Ovary (tissue), 9 donors: Measurements from ENCODE around the gene TRIM36. TPM values are rescaled to one million over a fixed set of nuclear protein-coding genes. Genes with fewer than 3 reads are reported as not detected.

Experiments used
- DNase-seq, 5 donors: peaks; one replicate each; pipeline ENCODE4 v3.0.0-alpha.2; 2019 to 2020
- H3K27ac ChIP-seq, 2 donors: fragments of 200-600 bp; one replicate each; pipeline versions ENCODE4 v1.5.1 to v1.8.0; 2019 to 2022
- H3K27me3 ChIP-seq: fragments of 200-600 bp; one replicate; pipeline ENCODE4 v1.8.0; 2022
- H3K36me3 ChIP-seq: fragments of 200-600 bp; sonication (generic); one replicate; pipeline ENCODE4 v1.5.1; 2019
- H3K4me1 ChIP-seq: one replicate; pipeline ENCODE4 v1.8.1; 2013; ENCODE audit warnings: mild to moderate bottlenecking, moderate library complexity; ENCODE audit not compliant: insufficient read depth
- H3K4me3 ChIP-seq: fragments of 200-600 bp; sonication (generic); one replicate; pipeline ENCODE4 v1.5.1; 2017
- H3K9me3 ChIP-seq, 2 donors: fragments of 200-600 bp in 1 of 2; sonication (generic) in 1 of 2; one replicate each; pipeline versions ENCODE4 v1.5.1 to v1.8.1; 2013 to 2019; ENCODE audit warnings: mild to moderate bottlenecking in 1 of 2, moderate library complexity in 1 of 2
- EP300 ChIP-seq: sonication (generic); formaldehyde crosslinking; IDR thresholded peaks from one replicate; pipeline ENCODE4 v1.6.1; 2017; ENCODE audit warnings: antibody characterized with exemption
- POLR2A ChIP-seq: fragments of 450-650 bp; IDR thresholded peaks from one replicate; pipeline ENCODE4 v1.6.1; 2017; ENCODE audit warnings: antibody characterized with exemption, mild to moderate bottlenecking, moderate library complexity
- WGBS, 3 donors: extraction: QIAGEN DNeasy Blood & Tissue Kit in 1 of 3; methylation state at CpG; one replicate each; pipeline versions ENCODE4 v1.1.5 to v1.1.7; 2013 to 2017; 5-methylcytosine and 5-hydroxymethylcytosine counted together
- intact Hi-C, 4 donors: fragments of 100-400 bp; cut with DNase I; formaldehyde crosslinking; loops; one replicate each; pipeline versions ENCODE4 v1.11.0 to v1.15.1; 2022 to 2023
- polyA plus RNA-seq, 2 donors: library from polyadenylated mRNA; stranded (reverse); fragments of 200-250 nt in 1 of 2; fragments of 350-450 nt in 1 of 2; fragmentation: Illumina TruSeq in 1 of 2; extraction: RNeasy Lipid Tissue Mini Kit (QIAGEN cat#74804) in 1 of 2; gene quantifications; one replicate each; pipeline ENCODE4 v1.2.3, GENCODE V29; 2013 to 2014
- total RNA-seq, 7 donors: library from RNA; depleted of rRNA in 2 of 7; stranded (reverse); fragments of >200 nt in 2 of 7; fragmentation: NEBNext Ultra II Directional in 3 of 7; extraction: Animal tissue kit (Norgen Biotek cat#: 25700) in 3 of 7; gene quantifications; one replicate each; pipeline versions ENCODE4 v1.1.0 to v1.2.4, GENCODE V29; 2016 to 2023
- TF ChIP-seq, protein P1 (sequence below), 3 donors: fragments of 450-650 bp in 2 of 3; fragments of 200-600 bp in 1 of 3; IDR thresholded peaks; one replicate each; pipeline versions ENCODE4 v1.5.1 to v1.8.0; 2016 to 2022; ENCODE audit warnings: antibody characterized with exemption in 3 of 3, mild to moderate bottlenecking in 1 of 3
- donor health status: DM: no; HTN: no; CAD: no; lungs with moderate emphysema.
- donor health status: DM: no; HTN: no; CAD: no.
- donor health status: Bipolar disorder and iron deficiency.
- donor health status: DM: yes; HTN: yes; CAD: no.
- donor health status: DM: no; HTN: no; CAD: no.
- donor health status: DM: yes; HTN: yes; CAD: no.

TRIM36 gene
- total and polyA plus RNA-seq, 9 donors: 1.5 to 10.3 (median 3.3) TPM

DNA sequence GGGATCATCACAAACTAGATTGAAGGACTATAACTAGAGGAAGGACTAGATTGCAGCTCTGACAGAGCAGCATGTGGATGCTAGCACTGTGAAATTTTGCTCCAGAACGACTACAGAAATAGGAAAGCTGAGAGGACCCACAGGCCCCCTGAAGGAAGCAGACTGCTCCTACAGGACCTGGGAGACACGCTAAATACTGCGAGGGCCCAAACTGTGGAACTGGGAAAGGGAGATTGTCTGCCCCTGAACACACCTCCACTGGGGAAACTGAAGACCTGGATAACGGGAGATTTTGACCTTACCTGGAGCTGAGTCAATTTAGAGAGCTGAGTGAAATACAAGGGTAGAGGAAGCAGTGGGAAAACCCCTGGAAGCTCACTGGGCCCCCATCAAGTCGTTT is 19.2 kb downstream of the TRIM36 start:
- H3K36me3 ChIP-seq: no peaks in the 10 kb centered on the region
- H3K9me3 ChIP-seq: no peaks in the 10 kb centered on the region
- TF ChIP-seq, protein P1, sequence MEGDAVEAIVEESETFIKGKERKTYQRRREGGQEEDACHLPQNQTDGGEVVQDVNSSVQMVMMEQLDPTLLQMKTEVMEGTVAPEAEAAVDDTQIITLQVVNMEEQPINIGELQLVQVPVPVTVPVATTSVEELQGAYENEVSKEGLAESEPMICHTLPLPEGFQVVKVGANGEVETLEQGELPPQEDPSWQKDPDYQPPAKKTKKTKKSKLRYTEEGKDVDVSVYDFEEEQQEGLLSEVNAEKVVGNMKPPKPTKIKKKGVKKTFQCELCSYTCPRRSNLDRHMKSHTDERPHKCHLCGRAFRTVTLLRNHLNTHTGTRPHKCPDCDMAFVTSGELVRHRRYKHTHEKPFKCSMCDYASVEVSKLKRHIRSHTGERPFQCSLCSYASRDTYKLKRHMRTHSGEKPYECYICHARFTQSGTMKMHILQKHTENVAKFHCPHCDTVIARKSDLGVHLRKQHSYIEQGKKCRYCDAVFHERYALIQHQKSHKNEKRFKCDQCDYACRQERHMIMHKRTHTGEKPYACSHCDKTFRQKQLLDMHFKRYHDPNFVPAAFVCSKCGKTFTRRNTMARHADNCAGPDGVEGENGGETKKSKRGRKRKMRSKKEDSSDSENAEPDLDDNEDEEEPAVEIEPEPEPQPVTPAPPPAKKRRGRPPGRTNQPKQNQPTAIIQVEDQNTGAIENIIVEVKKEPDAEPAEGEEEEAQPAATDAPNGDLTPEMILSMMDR (IDR thresholded peaks at IDR 0.05): no peak
- TF ChIP-seq EP300 (no peak), POLR2A (no peak)
- no peak overlapping the region for H3K27ac ChIP-seq
- intact Hi-C loops: no loop called here
- WGBS, 3 donors: 74 to 89% (median 80%) methylated on average over 5 of the region's 5 CpGs
- no peak overlapping the region for H3K4me3 ChIP-seq
- H3K4me1 ChIP-seq: no peaks in the 10 kb centered on the region
- no peak for DNase-seq
- H3K27me3 ChIP-seq: no peaks in the 10 kb centered on the region

DNA sequence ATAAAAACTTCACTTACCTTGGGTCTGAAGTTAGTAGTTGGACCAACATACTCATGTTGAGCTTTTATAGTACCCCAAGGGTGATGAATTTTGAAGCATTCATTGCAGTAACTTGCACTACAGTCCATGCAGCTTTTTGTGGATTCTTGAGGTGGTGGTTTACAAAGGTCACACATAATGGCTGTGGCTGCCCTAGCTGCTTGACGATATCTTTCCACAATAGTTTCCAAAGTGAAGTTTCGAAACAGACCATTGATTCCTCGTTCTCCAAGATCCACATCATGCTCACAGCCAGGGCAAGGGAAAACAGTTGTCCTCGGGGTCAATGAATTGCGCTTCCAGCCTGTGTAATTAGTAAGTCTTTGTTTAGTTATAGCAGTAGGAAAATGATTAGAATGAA is 22.7 kb downstream of the TRIM36 start:
- H3K36me3 ChIP-seq: no peaks in the 10 kb centered on the region
- H3K27ac ChIP-seq: no peak overlapping the region
- DNase-seq: no peak
- intact Hi-C loops: no loop called here
- no peaks in the 10 kb centered on the region for H3K27me3 ChIP-seq
- 81 to 86% (median 86%) methylated on average over 5 of the region's 5 CpGs for WGBS, 3 donors
- H3K4me3 ChIP-seq: no peak overlapping the region
- H3K4me1 ChIP-seq: no peaks in the 10 kb centered on the region
- H3K9me3 ChIP-seq: no peaks in the 10 kb centered on the region
- TF ChIP-seq POLR2A: no peak
- TF ChIP-seq, protein P1 (IDR thresholded peaks at IDR 0.05): no peak
- no peak for TF ChIP-seq EP300

DNA sequence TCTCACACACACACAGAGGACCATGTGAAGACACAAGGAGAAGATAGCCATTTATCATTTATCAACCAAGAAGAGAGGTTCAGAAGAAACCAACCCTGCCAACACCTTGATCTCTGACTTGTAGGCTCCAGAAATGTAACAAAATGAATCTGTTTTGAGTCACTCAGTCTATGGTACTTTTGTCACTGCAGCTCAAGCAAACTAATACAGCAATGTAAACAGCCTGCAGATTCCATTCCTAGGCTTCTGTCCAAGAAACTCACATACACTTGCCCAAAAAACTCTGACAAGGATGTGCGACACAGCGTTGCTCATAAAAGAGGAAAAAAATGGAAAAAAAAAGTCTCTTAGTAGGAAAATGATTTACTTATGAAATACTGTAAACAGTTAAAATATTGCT is 33.4 kb downstream of the TRIM36 start:
- 80 to 89% (median 88%) methylated on average over 2 of the region's 2 CpGs for WGBS, 3 donors
- Histone ChIP-seq H3K36me3 (no peaks in the 10 kb centered on the region), H3K9me3 (no peaks in the 10 kb centered on the region), H3K27ac (no peak overlapping the region), H3K27me3 (no peaks in the 10 kb centered on the region), H3K4me3 (no peak overlapping the region), H3K4me1 (no peaks in the 10 kb centered on the region)
- intact Hi-C loops: no loop called here
- TF ChIP-seq EP300 (no peak), POLR2A (no peak)
- TF ChIP-seq, protein P1 (IDR thresholded peaks at IDR 0.05): no peak
- no peak for DNase-seq

DNA sequence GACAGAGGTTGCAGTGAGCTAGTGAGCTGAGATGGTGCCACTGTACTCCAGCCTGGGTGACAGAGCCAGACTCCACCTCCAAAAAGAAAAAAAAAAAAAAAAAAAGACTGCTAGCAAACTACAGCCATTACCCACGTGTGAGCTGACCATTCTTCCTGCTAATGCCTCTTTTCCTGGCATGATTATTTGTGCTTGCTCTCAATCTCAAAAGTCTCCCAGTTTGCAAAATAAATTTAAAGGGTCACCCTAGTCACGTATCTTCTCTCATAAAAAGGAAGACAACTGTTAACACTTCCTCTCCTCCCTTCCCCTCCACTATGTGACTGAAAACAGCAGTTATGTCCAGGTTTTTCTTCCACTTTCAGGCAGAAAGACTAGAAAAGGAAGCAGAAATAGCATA is 37.2 kb downstream of the TRIM36 start:
- 21 to 35% (median 32%) methylated on average over 2 of the region's 2 CpGs for WGBS, 3 donors
- no peak for TF ChIP-seq POLR2A
- TF ChIP-seq EP300: no peak
- TF ChIP-seq, protein P1 (IDR thresholded peaks at IDR 0.05): no peak
- DNase-seq: no peak

DNA sequence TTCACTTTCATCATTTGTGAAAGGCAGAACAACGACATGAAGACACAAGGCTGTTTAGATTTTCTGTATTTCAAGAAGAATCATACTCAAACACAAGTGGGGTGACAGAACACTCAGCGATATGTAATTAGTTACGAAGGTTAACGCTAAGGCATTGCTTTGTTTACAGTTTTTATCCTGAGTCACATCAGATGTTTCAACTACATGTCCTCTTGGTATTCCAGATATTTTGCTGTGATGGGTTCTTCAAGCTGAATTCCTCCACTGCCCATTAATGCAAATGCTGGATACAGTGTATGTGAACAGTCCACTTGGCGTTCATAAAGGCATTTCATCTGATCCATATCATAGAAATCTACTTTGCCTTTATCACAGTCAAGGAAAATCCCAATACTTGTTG is 43.4 kb downstream of the TRIM36 start:
- Histone ChIP-seq H3K4me1 (no peaks in the 10 kb centered on the region), H3K27me3 (no peaks in the 10 kb centered on the region), H3K9me3 (no peaks in the 10 kb centered on the region), H3K36me3 (no peaks in the 10 kb centered on the region), H3K4me3 (no peak overlapping the region), H3K27ac (no peak overlapping the region)
- intact Hi-C loops: no loop called here
- no peak for DNase-seq
- WGBS, 3 donors: 79 to 89% (median 82%) methylated on average over 5 of the region's 5 CpGs
- TF ChIP-seq, protein P1 (IDR thresholded peaks at IDR 0.05): no peak
- TF ChIP-seq POLR2A (no peak), EP300 (no peak)

More for the DNA sequence above, 37.2 kb downstream of the TRIM36 start:
- no peaks in the 10 kb centered on the region for H3K9me3 ChIP-seq
- intact Hi-C loops: no loop called here
- no peaks in the 10 kb centered on the region for H3K4me1 ChIP-seq
- no peaks in the 10 kb centered on the region for H3K27me3 ChIP-seq
- no peak overlapping the region for H3K4me3 ChIP-seq
- no peak overlapping the region for H3K27ac ChIP-seq
- H3K36me3 ChIP-seq: no peaks in the 10 kb centered on the region
